BLaER1 (cell line): ENCODE data around the gene RNH1.

Source experiments
- H3K27ac ChIP-seq: shearing (Covaris generic); formaldehyde crosslinking; 2 replicates; pipeline ENCODE4 v1.8.1; 2022
- H3K27me3 ChIP-seq: shearing (Covaris generic); formaldehyde crosslinking; 2 replicates; pipeline ENCODE4 v1.8.1; 2022
- H3K36me3 ChIP-seq: shearing (Covaris generic); formaldehyde crosslinking; 2 replicates; pipeline ENCODE4 v1.8.1; 2022
- H3K4me1 ChIP-seq: shearing (Covaris generic); formaldehyde crosslinking; 2 replicates; pipeline ENCODE4 v1.8.1; 2022
- H3K4me2 ChIP-seq: shearing (Covaris generic); formaldehyde crosslinking; 2 replicates; pipeline ENCODE4 v1.8.1; 2022
- H3K4me3 ChIP-seq: shearing (Covaris generic); formaldehyde crosslinking; 2 replicates; pipeline ENCODE4 v1.8.1; 2022
- H3K9ac ChIP-seq: shearing (Covaris generic); formaldehyde crosslinking; 2 replicates; pipeline ENCODE4 v1.8.1; 2022
- H3K9me3 ChIP-seq: shearing (Covaris generic); formaldehyde crosslinking; 2 replicates; pipeline ENCODE4 v1.8.1; 2022
- H4K20me1 ChIP-seq: shearing (Covaris generic); formaldehyde crosslinking; 2 replicates; pipeline ENCODE4 v1.8.1; 2022
- Cebpa-rat ChIP-seq: shearing (Covaris generic); IDR thresholded peaks from 2 replicates; pipeline ENCODE4 v1.8.1; 2022

RNH1 gene

DNA sequence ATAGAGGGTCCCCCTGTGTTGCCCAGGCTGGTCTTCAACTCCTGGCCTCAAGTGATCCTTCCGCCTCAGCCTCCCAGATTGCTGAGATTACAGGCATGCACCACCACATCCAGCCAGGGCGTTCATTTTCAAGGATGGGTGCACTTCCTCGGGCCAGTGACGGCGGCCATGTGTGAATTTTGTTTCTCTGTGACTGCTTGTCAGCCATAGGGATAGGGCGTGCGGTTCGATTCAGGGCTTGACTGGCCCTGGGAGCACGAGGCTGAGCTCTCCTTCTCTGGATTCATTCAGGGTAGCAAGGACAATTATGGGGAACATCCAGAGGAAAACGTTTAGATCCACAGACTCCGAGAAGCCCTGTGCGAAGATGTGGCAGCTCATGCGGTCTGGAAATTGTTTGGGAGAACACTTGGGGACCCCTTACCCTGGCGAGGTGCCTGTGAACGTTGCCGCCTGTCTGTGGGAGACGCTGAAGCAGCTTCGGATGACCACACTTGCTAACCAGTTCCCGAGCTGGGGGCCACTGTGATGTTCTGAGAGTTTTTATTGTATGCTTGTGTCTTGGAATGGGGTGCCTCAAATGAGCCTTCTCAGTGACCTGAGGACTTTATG is 54.0 kb downstream of the RNH1 start:
- Histone ChIP-seq H3K4me2 (no peak overlapping the region), H3K9ac (peak overlapping the region; percentile 90; the same call in 1 of the 2 replicates), H3K27ac (no peak overlapping the region), H3K4me3 (no peak overlapping the region), H3K27me3 (no peaks in the 10 kb centered on the region), H3K36me3 (peaks cover 62% of the 10 kb centered on the region), H3K4me1 (peaks cover 66% of the 10 kb centered on the region), H4K20me1 (peaks cover 76% of the 10 kb centered on the region), H3K9me3 (no peaks in the 10 kb centered on the region)
- TF ChIP-seq Cebpa-rat = no peak

- peaks cover 63% of the 10 kb centered on the region for H3K4me1 ChIP-seq
- H3K9ac ChIP-seq = peak overlapping the region; percentile 90
- TF ChIP-seq Cebpa-rat = no peak
- peaks cover 60% of the 10 kb centered on the region for H3K36me3 ChIP-seq
- H3K4me2 ChIP-seq = peak overlapping the region; percentile 96; the same call in 1 of the 2 replicates
- H3K27me3 ChIP-seq = no peaks in the 10 kb centered on the region
- peaks cover 69% of the 10 kb centered on the region for H4K20me1 ChIP-seq
- H3K4me3 ChIP-seq = no peak overlapping the region
- H3K27ac ChIP-seq = no peak overlapping the region
- H3K9me3 ChIP-seq = no peaks in the 10 kb centered on the region
Measured at GRCh38 chr11:452203-452744, 54.8 kb downstream of the RNH1 start.

- Histone ChIP-seq H3K9ac (peak overlapping the region; percentile 90), H4K20me1 (peaks cover 64% of the 10 kb centered on the region), H3K4me1 (peaks cover 61% of the 10 kb centered on the region), H3K36me3 (peaks cover 54% of the 10 kb centered on the region), H3K4me3 (peak overlapping the region; percentile 96), H3K9me3 (no peaks in the 10 kb centered on the region), H3K27me3 (no peaks in the 10 kb centered on the region), H3K27ac (no peak overlapping the region), H3K4me2 (peak overlapping the region; percentile 96)
- TF ChIP-seq Cebpa-rat = no peak
Measured at GRCh38 chr11:451738-452137, 55.3 kb downstream of the RNH1 start.

DNA sequence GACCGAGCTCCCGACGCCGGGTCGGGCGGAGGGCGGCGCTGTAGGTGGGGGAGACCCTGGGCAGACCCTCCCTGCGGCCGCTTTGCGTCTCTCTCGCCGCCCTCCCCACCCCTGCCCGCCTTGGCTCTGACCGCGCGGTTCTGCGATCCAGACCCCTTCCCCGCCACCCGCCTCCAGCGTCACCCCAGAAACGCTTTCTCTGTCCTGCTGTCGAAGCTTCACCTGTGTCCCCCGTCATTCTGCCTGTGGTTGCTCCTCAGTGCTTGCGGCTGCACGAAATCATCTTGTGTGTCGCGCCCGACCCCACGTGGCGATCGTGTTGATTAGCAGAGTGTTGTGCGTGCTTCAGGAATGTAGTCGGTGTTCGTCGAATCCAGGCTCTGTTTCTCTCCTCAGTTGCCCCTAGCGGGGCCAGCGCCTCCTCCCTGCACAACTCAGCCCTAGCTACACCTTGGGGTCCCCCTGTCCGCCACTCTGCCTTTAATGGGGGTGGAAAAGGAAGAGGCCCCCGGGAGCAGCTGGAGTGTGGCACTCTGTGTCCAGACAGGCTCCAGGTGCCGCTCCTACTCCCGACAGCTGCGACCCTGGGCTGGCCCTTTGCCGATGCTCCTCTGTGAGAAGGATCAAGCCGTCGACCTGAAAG is 56.1 kb downstream of the RNH1 start:
- peak overlapping the region; percentile 96 for H3K4me2 ChIP-seq
- peak overlapping the region; percentile 81 for H3K27ac ChIP-seq
- no peaks in the 10 kb centered on the region for H3K27me3 ChIP-seq
- peak overlapping the region; percentile 96 for H3K4me3 ChIP-seq
- no peaks in the 10 kb centered on the region for H3K9me3 ChIP-seq
- peaks cover 56% of the 10 kb centered on the region for H3K4me1 ChIP-seq
- H3K36me3 ChIP-seq = peaks cover 47% of the 10 kb centered on the region
- TF ChIP-seq Cebpa-rat = no peak
- peak overlapping the region; percentile 90 for H3K9ac ChIP-seq
- peaks cover 56% of the 10 kb centered on the region for H4K20me1 ChIP-seq

- peak within 1 kb of the TSS; percentile 81 for H3K27ac ChIP-seq
- H4K20me1 ChIP-seq = peaks cover 48% of the 10 kb centered on the region
- H3K27me3 ChIP-seq = no peaks in the 10 kb centered on the region
- peaks cover 39% of the 10 kb centered on the region for H3K36me3 ChIP-seq
- H3K4me2 ChIP-seq = peak within 1 kb of the TSS; percentile 96
- H3K9me3 ChIP-seq = no peaks in the 10 kb centered on the region
- peak within 1 kb of the TSS; percentile 90 for H3K9ac ChIP-seq
- H3K4me3 ChIP-seq = peak within 1 kb of the TSS; percentile 96
- peaks cover 48% of the 10 kb centered on the region for H3K4me1 ChIP-seq
- TF ChIP-seq Cebpa-rat = no peak
Measured at GRCh38 chr11:449889-450808, 56.9 kb downstream of the RNH1 start, which contains the start of gene PTDSS2. TSS of gene PTDSS2 (plus strand) at chr11:450279. CDS start at chr11:450456, 177 bp downstream.

DNA sequence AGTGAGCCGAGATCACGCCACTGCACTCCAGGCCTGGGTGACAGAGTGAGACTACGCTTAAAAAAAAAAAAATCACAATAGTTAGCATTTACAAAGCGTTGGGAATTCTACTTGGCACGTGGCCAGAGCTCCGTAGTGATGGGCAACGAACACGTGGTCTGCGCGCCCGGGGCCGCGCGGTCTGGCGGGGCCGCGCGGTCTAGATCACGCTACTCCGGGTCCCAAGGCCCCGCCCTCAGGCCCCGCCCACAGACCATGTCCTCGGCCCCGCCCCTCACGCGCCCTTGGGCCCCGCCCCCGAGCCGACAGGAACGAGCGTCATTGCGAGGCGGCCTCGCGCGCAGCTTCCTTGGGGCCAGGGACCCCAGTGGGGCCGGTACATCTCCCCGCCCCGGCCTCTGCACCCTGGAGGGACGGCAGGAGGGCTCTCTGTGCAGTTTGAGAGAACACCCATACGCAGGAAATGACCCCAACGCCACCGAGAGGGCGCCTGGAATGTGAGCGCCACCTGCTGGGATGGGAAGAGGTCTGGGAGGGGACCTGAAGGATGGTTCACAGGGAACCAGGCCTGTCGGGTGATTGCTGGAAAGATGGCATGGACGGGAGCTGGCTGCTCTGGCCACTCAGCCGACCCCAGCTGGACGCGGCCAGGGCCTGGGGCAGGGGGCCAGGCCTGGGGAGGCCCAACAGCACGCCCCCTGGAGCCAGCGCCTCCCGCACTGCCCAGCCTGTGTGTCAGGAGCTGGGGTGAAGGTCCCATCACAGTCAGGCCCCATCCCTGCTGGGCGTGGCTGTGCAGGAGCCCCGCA is 58.9 kb downstream of the RNH1 start:
- TF ChIP-seq Cebpa-rat = no peak
- peaks cover 19% of the 10 kb centered on the region for H3K36me3 ChIP-seq
- H3K27ac ChIP-seq = peak overlapping the region; percentile 80
- H3K4me3 ChIP-seq = peak overlapping the region; percentile 73
- H3K9me3 ChIP-seq = no peaks in the 10 kb centered on the region
- peak overlapping the region; percentile 82 for H3K9ac ChIP-seq
- H4K20me1 ChIP-seq = peaks cover 28% of the 10 kb centered on the region
- H3K4me2 ChIP-seq = peak overlapping the region; percentile 96
- no peaks in the 10 kb centered on the region for H3K27me3 ChIP-seq
- peaks cover 60% of the 10 kb centered on the region for H3K4me1 ChIP-seq

GRCh38 chr11:446891-447290 is 60.2 kb downstream of the RNH1 start:
- H3K9ac ChIP-seq = no peak overlapping the region
- H3K27me3 ChIP-seq = no peaks in the 10 kb centered on the region
- peaks cover 6% of the 10 kb centered on the region; the same call in 1 of the 2 replicates for H3K36me3 ChIP-seq
- no peaks in the 10 kb centered on the region for H3K9me3 ChIP-seq
- H3K4me1 ChIP-seq = peaks cover 60% of the 10 kb centered on the region
- no peak overlapping the region for H3K4me3 ChIP-seq
- H3K27ac ChIP-seq = no peak overlapping the region
- H3K4me2 ChIP-seq = no peak overlapping the region
- H4K20me1 ChIP-seq = peaks cover 15% of the 10 kb centered on the region
- no peak for TF ChIP-seq Cebpa-rat

DNA sequence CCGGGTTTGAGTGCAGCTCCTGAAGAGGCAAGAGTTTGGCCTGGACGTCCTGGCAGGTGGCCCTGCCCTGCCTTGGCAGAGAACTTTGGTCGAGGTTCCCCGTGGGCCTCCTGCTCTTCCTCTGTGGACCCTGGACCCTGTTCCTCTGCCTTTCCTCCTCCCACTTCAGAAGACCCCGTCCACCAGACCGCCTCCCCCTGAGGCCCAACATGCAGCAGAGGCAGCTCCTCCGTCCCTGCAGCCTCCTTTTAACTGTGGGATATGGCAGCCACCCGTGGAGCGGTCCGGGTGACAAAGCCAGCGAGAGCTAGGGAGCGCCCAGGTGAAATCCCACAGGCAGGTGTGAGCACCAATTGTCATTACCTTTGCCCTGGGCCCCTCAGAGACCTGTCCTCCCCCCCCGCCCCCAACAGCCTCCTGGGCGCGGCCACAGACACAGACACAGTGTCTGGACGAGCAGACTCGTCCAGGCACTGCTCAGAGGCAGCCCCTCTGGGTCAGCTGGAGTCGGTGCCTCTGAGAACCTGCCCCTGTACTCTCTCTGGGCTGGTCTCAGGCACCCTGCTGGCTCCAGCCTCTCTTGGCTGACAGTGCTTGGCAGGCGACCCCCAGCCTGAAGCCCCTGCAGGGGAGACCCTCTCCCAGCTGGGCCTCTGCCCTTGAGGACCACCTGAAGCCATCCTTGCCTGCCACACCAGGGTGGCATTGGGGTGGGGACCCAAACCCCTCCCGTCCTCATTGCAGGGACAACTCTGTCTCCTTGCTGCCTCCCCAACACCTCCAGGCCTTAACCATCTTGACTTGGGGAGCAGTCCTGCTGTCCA is 61.1 kb downstream of the RNH1 start:
- H3K4me2 ChIP-seq = no peak overlapping the region

More for the DNA sequence above, 61.1 kb downstream of the RNH1 start:
- Histone ChIP-seq H3K27me3 (no peaks in the 10 kb centered on the region), H3K4me3 (no peak overlapping the region), H3K4me1 (peaks cover 60% of the 10 kb centered on the region), H3K27ac (0 out of 2 replicates have a peak overlapping the region, but pooled peaks have one; percentile 9), H3K9ac (no peak overlapping the region), H4K20me1 (peaks cover 6% of the 10 kb centered on the region), H3K36me3 (no peaks in the 10 kb centered on the region), H3K9me3 (no peaks in the 10 kb centered on the region)
- TF ChIP-seq Cebpa-rat = no peak
